A673 (cell line): ENCODE measurements around the gene CHRNE.

Experiments used
- EZH2 ChIP-seq: fragments of 200-600 bp; sonication (generic); IDR thresholded peaks from 2 replicates; pipeline ENCODE4 v1.6.1; 2017; ENCODE audit warnings: borderline replicate concordance, low read depth, mild to moderate bottlenecking, mixed read lengths, antibody characterized with exemption, low read length; ENCODE audit not compliant: poor library complexity, severe bottlenecking
- TF ChIP-seq, protein P1 (sequence below): fragments of 300-800, 200-600 bp; sonication (generic); conservative IDR thresholded peaks from 2 replicates; pipeline ENCODE4 v1.5.1; 2017; ENCODE audit warnings: low read depth, mild to moderate bottlenecking, antibody characterized with exemption, low read length, moderate library complexity, mixed read lengths

DNA sequence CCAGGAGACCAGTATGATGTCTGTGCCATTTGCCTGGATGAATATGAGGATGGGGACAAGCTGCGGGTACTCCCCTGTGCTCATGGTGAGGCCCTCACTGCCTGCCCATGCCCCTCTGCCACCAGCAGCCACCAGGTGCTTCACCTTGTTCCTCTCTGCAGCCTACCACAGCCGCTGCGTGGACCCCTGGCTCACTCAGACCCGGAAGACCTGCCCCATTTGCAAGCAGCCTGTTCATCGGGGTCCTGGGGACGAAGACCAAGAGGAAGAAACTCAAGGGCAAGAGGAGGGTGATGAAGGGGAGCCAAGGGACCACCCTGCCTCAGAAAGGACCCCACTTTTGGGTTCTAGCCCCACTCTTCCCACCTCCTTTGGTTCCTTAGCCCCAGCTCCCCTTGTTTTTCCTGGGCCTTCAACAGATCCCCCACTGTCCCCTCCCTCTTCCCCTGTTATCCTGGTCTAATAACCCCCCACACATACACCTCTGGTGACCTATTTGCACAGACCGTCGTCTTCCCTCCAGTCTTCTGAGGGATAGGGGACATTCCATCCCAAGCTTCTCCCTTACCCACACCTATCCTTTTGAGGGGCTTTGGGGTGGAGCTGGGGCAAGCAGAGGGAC is 41.8 kb upstream of the CHRNE start:
- TF ChIP-seq, protein P1, sequence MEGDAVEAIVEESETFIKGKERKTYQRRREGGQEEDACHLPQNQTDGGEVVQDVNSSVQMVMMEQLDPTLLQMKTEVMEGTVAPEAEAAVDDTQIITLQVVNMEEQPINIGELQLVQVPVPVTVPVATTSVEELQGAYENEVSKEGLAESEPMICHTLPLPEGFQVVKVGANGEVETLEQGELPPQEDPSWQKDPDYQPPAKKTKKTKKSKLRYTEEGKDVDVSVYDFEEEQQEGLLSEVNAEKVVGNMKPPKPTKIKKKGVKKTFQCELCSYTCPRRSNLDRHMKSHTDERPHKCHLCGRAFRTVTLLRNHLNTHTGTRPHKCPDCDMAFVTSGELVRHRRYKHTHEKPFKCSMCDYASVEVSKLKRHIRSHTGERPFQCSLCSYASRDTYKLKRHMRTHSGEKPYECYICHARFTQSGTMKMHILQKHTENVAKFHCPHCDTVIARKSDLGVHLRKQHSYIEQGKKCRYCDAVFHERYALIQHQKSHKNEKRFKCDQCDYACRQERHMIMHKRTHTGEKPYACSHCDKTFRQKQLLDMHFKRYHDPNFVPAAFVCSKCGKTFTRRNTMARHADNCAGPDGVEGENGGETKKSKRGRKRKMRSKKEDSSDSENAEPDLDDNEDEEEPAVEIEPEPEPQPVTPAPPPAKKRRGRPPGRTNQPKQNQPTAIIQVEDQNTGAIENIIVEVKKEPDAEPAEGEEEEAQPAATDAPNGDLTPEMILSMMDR, result no peak
- no peak for TF ChIP-seq EZH2
